ENCODE data around the gene S100PBP. TPM values are rescaled to one million over a fixed set of nuclear protein-coding genes. Genes with fewer than 3 reads are reported as not detected.

S100PBP gene
- total and polyA plus RNA-seq, 10 donors: 15.5 to 76.3 (median 52.0) TPM

GRCh38 chr1:32817815-32818786 lies 648 bp downstream of the S100PBP start:
- H3K4me1 ChIP-seq: peaks cover 31 to 89% (median 67%) of the 10 kb centered on the region in 6 donors
- H3K9me3 ChIP-seq: no peaks in the 10 kb centered on the region
- H3K4me3 ChIP-seq: peak overlapping the region; percentile 74 to 100 (median 98)
- peaks cover 0 to 4% (median 0%) of the 10 kb centered on the region in 6 donors for H3K36me3 ChIP-seq
- peak overlapping the region; percentile 85 to 98 (median 96) for H3K27ac ChIP-seq
- WGBS, 5 donors: 1 to 3% (median 2%) methylated on average over 33 to 51 of the region's 51 CpGs
- TF ChIP-seq POLR2AphosphoS5 (IDR thresholded peaks at IDR 0.05) (peak in 2 of 3 donors; percentile 10 to 59), CTCF (IDR thresholded peaks at IDR 0.05 in 8 of 11, conservative IDR thresholded peaks at IDR 0.05 in 3 of 11) (peak in 1 of 11 experiments; percentile 22), POLR2A (IDR thresholded peaks at IDR 0.05) (no peak)
- H3K27me3 ChIP-seq (replicated peaks in 1 of 7): no peaks in the 10 kb centered on the region
- intact Hi-C loops (cut with DNase I; ENCODE audit: low total_unique reads): no loop called here
- DNase-seq: no peak

- peak overlapping the region in 7 of 8 donors; percentile 74 to 100 (median 97) for H3K4me3 ChIP-seq
- peaks cover 30 to 86% (median 63%) of the 10 kb centered on the region in 6 donors for H3K4me1 ChIP-seq
- 55 to 59% (median 56%) methylated on average over 11 of the region's 11 CpGs for WGBS, 5 donors
- H3K27me3 ChIP-seq (replicated peaks in 1 of 7): no peaks in the 10 kb centered on the region
- intact Hi-C loops (cut with DNase I; ENCODE audit: low total_unique reads): no loop called here
- H3K36me3 ChIP-seq: peaks cover 0 to 4% (median 0%) of the 10 kb centered on the region in 6 donors
- no peaks in the 10 kb centered on the region for H3K9me3 ChIP-seq
- TF ChIP-seq CTCF (IDR thresholded peaks at IDR 0.05 in 8 of 11, conservative IDR thresholded peaks at IDR 0.05 in 3 of 11) (no peak), POLR2AphosphoS5 (IDR thresholded peaks at IDR 0.05) (peak in 1 of 3 donors; percentile 72)
- DNase-seq: no peak
- peak overlapping the region; percentile 85 to 98 (median 96) for H3K27ac ChIP-seq
Observed at GRCh38 chr1:32818804-32819541, 1.5 kb downstream of the S100PBP start.

GRCh38 chr1:32825181-32825580 lies 7.7 kb downstream of the S100PBP start:
- Histone ChIP-seq H3K27ac (no peak overlapping the region), H3K4me3 (no peak overlapping the region), H3K36me3 (peaks cover 0 to 53% (median 45%) of the 10 kb centered on the region in 6 donors), H3K4me1 (peaks cover 3 to 43% (median 17%) of the 10 kb centered on the region in 6 donors), H3K9me3 (no peaks in the 10 kb centered on the region), H3K27me3 (replicated peaks in 1 of 7) (no peaks in the 10 kb centered on the region)
- 73 to 91% (median 84%) methylated on average over 3 of the region's 3 CpGs for WGBS, 5 donors
- no peak for DNase-seq
- TF ChIP-seq POLR2A (IDR thresholded peaks at IDR 0.05): no peak
- TF ChIP-seq CTCF (IDR thresholded peaks at IDR 0.05 in 8 of 11, conservative IDR thresholded peaks at IDR 0.05 in 3 of 11): no peak
- TF ChIP-seq POLR2AphosphoS5 (IDR thresholded peaks at IDR 0.05): no peak
- intact Hi-C loops (cut with DNase I; ENCODE audit: low total_unique reads): no loop called here
